ENCODE measurements around the gene ACAP2. TPM values are rescaled to one million over a fixed set of nuclear protein-coding genes. Genes with fewer than 3 reads are reported as not detected.
"Not testable (repeated sequence)": the region's sequence is repeated elsewhere in the genome, so short reads cannot be mapped to it uniquely, and the experiment has no call there.

ACAP2 gene
- total RNA-seq (2014; rRNA removed; shearing (Covaris generic)) = 52.2 and 53.3 TPM in 2 replicates

- peak; percentile 99 for DNase-seq (ENCODE audit: low spot score)
Measured at GRCh38 chr3:195442573-195443390, at the start of gene ACAP2. TSS of gene ACAP2 (minus strand) at chr3:195443020. CDS start at chr3:195442847, 173 bp downstream.

GRCh38 chr3:195475614-195476013 lies 32.8 kb upstream of the ACAP2 start:
- DNase-seq (ENCODE audit: low spot score) = no peak

- not testable (repeated sequence) for DNase-seq (ENCODE audit: low spot score)
Measured at GRCh38 chr3:195475116-195475515, 32.3 kb upstream of the ACAP2 start.

GRCh38 chr3:195468841-195469240 lies 26.0 kb upstream of the ACAP2 start:
- DNase-seq (ENCODE audit: low spot score) = no peak

- no peak for DNase-seq (ENCODE audit: low spot score)
Measured at GRCh38 chr3:195468391-195468776, 25.6 kb upstream of the ACAP2 start.

GRCh38 chr3:195467641-195468390 lies 25.0 kb upstream of the ACAP2 start:
- peak; percentile 31 for DNase-seq (ENCODE audit: low spot score)

GRCh38 chr3:195466251-195466650 lies 23.4 kb upstream of the ACAP2 start:
- no peak for DNase-seq (ENCODE audit: low spot score)

- DNase-seq (ENCODE audit: low spot score) = not testable (repeated sequence)
Measured at GRCh38 chr3:195462922-195463321, 20.1 kb upstream of the ACAP2 start.

- DNase-seq (ENCODE audit: low spot score) = no peak
Measured at GRCh38 chr3:195462308-195462610, 19.4 kb upstream of the ACAP2 start.

GRCh38 chr3:195461594-195462307 lies 18.9 kb upstream of the ACAP2 start:
- DNase-seq (ENCODE audit: low spot score) = no peak

GRCh38 chr3:195460091-195460713 lies 17.4 kb upstream of the ACAP2 start:
- DNase-seq (ENCODE audit: low spot score) = no peak

GRCh38 chr3:195458316-195458717 lies 15.5 kb upstream of the ACAP2 start:
- no peak for DNase-seq (ENCODE audit: low spot score)

GRCh38 chr3:195455789-195456188 lies 13.0 kb upstream of the ACAP2 start:
- DNase-seq (ENCODE audit: low spot score) = no peak

GRCh38 chr3:195453236-195453635 lies 10.4 kb upstream of the ACAP2 start:
- no peak for DNase-seq (ENCODE audit: low spot score)

- no peak for DNase-seq (ENCODE audit: low spot score)
Measured at GRCh38 chr3:195451373-195452015, 8.7 kb upstream of the ACAP2 start.

GRCh38 chr3:195450731-195451229 lies 8.0 kb upstream of the ACAP2 start:
- DNase-seq (ENCODE audit: low spot score) = no peak

- no peak for DNase-seq (ENCODE audit: low spot score)
Measured at GRCh38 chr3:195448205-195448875, 5.5 kb upstream of the ACAP2 start.

GRCh38 chr3:195447201-195447600 lies 4.4 kb upstream of the ACAP2 start:
- DNase-seq (ENCODE audit: low spot score) = no peak

GRCh38 chr3:195446359-195446758 lies 3.5 kb upstream of the ACAP2 start:
- no peak for DNase-seq (ENCODE audit: low spot score)

- DNase-seq (ENCODE audit: low spot score) = no peak
Measured at GRCh38 chr3:195445885-195446284, 3.1 kb upstream of the ACAP2 start.

Data from A172 (cell line).